Measurements from ENCODE around the gene RBM22.
"Not testable (repeated sequence)": the region's sequence is repeated elsewhere in the genome, so short reads cannot be mapped to it uniquely, and the experiment has no call there.

Gene RBM22

GRCh38 chr5:150700594-150701377 lies at the start of gene RBM22:
Gene RBM22, minus strand, starts transcription at chr5:150701062. Its CDS starts 77 bp downstream, at chr5:150700985.
- DNase-seq: peak; percentile 85

GRCh38 chr5:150750469-150750868 lies 49.6 kb upstream of the RBM22 start:
- no peak for DNase-seq

- not testable (repeated sequence) for DNase-seq
These were observed 42.3 kb upstream of the RBM22 start for GRCh38 chr5:150743142-150743488.

GRCh38 chr5:150742455-150743141 lies 41.7 kb upstream of the RBM22 start:
- not testable (repeated sequence) for DNase-seq

GRCh38 chr5:150740992-150741391 lies 40.1 kb upstream of the RBM22 start:
- DNase-seq: no peak

DNA sequence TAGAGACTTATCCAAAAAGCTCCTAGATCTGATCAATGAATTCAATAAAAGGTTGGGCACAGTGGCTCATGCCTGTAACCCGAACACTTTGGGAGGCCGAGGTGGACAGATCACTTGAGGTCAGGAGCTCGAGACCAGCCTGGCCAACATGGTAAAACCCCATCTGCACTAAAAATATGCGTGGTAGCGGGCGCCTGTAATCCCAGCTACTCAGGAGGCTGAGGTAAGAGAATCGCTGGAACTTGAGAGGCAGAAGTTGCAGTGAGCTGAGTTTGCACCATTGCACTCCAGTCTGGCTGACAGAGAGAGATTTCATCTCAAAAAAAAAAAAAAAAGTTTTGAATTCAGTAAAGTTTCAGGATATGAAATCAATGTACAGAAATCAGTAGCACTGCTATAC lies 38.0 kb upstream of the RBM22 start:
- no peak for DNase-seq

GRCh38 chr5:150734579-150735384 lies 33.9 kb upstream of the RBM22 start:
- DNase-seq: no peak

- DNase-seq: no peak
These were observed 30.9 kb upstream of the RBM22 start for GRCh38 chr5:150731669-150732242.

- no peak for DNase-seq
These were observed 29.0 kb upstream of the RBM22 start for GRCh38 chr5:150729859-150730258.

DNA sequence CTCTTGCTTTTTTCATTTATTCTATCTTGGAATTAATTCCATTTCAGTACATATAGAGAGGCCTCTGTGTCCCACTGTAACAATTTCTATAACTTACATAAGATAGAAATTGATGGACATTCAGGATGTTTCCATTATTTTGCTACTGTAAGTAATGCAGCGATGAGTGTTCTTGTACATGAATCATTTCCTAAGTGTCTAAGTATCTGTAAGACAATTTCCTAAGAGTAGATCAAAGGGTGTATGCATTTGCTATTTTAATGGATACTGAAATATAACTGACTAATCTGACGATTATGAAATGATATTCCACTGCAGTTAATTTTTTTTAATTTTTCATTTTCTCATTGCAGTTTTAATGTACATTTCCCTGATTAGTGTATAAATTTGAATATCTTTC lies 23.0 kb upstream of the RBM22 start:
- no peak for DNase-seq

DNA sequence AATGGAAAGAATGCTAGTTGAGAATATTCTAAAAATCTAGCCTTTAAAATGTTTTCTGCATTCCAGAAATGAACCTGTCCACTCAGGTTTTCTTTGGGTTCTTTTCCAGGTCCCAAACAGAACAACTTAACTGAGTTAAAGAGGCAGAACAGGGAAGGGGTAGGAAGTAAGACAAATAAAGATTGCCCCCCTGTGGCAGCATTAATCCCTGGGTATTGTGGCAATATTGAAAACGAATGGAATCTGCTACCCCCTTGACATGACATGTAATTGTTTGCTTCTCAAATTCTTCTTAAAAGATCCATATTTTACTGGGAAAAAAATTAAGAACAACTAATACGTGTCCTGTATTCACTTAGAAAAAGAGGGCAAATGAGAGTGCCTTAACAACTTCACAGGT lies 9.3 kb upstream of the RBM22 start:
- no peak for DNase-seq

GRCh38 chr5:150706776-150707390 lies 6.0 kb upstream of the RBM22 start:
- no peak for DNase-seq

DNA sequence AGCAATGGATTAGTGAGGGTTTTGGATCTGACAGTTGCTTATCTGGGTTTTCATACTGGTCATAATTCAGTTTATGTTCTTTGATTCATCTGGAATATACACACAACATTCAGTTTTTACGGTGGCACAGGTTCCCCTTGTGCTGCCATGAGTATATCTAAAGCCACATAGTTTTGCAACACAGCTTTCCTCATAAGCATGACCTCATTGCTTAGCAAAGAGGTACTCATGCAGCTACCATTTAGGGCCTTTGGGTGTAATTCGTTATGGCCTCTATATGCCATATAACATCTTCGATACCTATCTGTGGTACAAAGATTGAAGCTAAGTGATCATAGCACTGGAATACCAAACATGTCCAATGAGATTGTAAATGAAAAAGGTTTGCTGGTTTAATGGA lies 2.9 kb upstream of the RBM22 start:
- no peak for DNase-seq

DNA sequence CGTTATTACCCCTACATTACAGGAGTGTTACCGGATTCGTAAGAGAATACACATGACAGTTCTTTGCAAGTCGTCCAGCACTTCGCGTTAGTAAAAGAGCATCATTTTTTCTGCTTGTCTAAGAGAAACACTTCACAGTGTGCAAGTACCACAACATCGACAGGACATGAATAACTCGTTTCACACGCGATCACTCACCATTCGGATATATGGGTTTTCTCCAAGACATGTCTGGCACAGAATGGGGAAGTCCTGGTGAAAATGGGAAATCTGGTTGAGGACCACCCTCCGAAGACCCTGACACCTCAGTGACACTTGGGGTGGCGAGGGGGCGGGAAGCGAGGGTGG lies 642 bp downstream of the RBM22 start:
- no peak for DNase-seq

DNA sequence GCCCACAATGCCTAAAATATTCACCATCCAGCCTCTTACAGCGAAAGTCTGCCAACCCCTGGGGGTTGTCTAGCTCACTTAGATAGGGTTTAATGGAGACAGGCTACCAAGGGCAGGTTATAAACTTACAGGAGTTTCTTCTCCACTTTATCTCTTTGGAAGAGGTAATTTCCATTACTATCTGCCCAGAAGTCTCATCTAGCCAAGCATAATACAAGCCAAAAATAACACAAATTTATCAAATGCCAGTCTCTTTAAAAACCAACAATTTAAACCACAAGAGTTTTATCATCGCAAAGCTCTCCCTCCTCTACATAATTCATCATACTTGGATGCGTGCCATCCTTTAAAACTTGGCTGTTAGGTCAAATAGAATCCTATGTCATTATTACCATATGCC lies 6.2 kb downstream of the RBM22 start:
- no peak for DNase-seq

GRCh38 chr5:150692276-150692675 lies 8.6 kb downstream of the RBM22 start:
- no peak for DNase-seq

- no peak for DNase-seq
These were observed 10.1 kb downstream of the RBM22 start for GRCh38 chr5:150690760-150691159.

DNA sequence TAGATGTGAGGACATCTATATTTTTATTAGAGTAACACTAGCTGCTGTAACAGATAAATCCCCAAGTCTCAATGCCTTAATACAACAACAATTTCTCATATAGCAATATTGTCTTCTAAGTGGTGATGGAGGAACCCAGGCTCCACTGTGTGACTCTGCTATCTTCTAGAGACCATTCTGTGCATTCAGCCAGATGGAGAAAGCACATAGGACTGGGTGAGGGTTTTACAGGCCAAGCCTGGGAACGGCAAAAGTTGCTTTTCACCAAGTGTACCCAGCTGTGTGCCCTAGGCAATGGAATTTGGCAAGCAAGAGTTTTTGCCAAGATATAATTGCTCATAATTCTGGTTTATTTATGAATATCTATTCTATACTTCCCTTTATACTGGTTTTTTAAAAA lies 11.7 kb downstream of the RBM22 start:
- no peak for DNase-seq

DNA sequence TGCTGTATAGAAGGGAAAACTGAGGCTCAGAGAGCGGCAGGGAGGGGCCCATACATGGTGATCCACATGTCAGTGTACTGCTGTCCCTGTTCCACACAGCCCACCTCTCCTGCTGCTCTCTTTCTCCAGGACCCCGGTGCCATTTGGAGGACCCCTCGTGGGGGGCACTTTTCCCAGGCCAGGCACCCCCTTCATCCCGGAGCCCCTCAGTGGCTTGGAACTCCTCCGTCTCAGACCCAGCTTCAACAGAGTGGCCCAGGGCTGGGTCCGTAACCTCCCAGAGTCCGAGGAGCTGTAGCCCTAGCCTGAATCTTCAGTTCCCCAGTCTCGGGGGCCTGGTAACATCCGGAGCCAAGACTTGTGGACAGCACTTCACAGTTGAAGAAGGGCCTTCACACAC lies 24.3 kb downstream of the RBM22 start:
- DNase-seq: no peak

DNA sequence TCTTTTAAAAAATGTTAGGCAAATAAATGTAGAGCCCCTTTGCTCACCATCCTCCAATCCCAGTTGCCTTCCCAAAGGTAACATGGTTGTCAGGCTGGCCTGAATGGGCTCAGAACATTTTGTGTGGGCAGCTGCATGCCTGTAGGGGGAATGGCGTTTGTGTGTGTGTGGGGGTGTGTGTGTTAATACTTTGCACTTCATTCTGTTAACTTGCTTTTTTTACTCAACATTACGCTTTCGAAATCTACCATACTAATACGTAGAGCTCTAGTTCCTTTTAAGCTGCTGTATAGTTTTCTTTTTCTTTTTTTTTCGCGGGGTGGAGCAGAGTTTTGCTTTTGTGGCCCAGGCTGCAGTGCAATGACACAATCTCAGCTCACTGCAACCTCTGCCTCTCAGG lies 25.8 kb downstream of the RBM22 start:
- DNase-seq: no peak

GRCh38 chr5:150674341-150674821 lies 26.5 kb downstream of the RBM22 start:
- DNase-seq: no peak

DNA sequence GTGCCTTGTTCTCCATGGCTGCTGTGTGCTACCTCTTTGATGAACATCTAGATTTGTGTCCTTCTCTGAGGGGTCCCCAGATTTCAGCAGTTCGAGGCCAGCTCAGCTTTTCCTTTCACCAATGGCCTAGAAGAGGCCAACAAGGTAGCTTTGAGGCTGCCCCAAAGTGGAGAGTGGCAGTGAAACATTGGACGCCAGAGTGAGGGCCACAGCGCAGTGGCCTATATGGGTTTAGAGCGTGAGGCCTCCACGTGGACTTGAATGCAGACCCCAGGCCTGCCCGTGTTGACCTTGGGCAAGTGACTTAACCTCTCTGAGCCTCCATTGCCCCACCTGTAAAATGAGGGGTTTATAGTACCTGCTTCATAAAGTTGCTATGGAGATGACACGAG lies 28.0 kb downstream of the RBM22 start:
- DNase-seq: no peak

Data from NCI-H1694 (cell line).